K562 (cell line): Measurements from ENCODE around the gene FBXO44. TPM values are rescaled to one million over a fixed set of nuclear protein-coding genes. Genes with fewer than 3 reads are reported as not detected.

Source experiments
- ATAC-seq: fragments of 200-7000 bp; cut with Tn5 transposase; 3 replicates; pipeline ENCODE4 v1.9.1; 2020; ENCODE audit warnings: moderate library complexity
- BruUV-seq: library from RNA; stranded (reverse); fragments of 400-500 nt; replicated peaks from 2 replicates; lab custom pipeline; 2021; lab: Mats Ljungman, UMichigan
- CTCF ChIA-PET: fragments of 300-600 bp; formaldehyde crosslinking; extraction: SDS; loops from one replicate; lab custom pipeline; 2021; ENCODE audit warnings: low intra/inter-chr PET ratio; lab: Yijun Ruan, JAX
- POLR2A ChIA-PET: fragments of 300-600, 350-650 bp; sonication (Branson Sonifier 250); formaldehyde crosslinking; extraction: SDS; loops from one replicate; lab custom pipeline; 2021; ENCODE audit warnings: antibody characterized with exemption, inconsistent platforms; lab: Yijun Ruan, JAX
- DNase-seq, 4 experiments: peaks; one replicate each; pipeline versions ENCODE4 v3.0.0 to v3.0.0-alpha.2; 2011 to 2018; ENCODE audit warnings: low spot score in 3 of 4, mixed read lengths in 3 of 4; ENCODE audit errors: extremely low read depth in 1 of 4
- FAIRE-seq: peaks from 2 replicates; lab custom pipeline; 2011; peaks lifted over from hg19 to GRCh38; lab: Jason Lieb, UNC
- H2AFZ ChIP-seq: 2 replicates; pipeline ENCODE4 v1.6.0; 2011; ENCODE audit warnings: low read depth, low read length, control low read depth, inconsistent platforms
- H3K27ac ChIP-seq: fragments of 200-600 bp; 3 replicates; pipeline ENCODE4 v1.8.0; 2011; ENCODE audit warnings: low read depth, mild to moderate bottlenecking, control low read depth, inconsistent platforms, low read length, moderate library complexity, mixed read lengths; ENCODE audit errors: extremely low read depth
- H3K27me3 ChIP-seq, 2 experiments: fragments of 300-600 bp in 1 of 2; 2 replicates in 1 of 2; 3 replicates in 1 of 2; pipeline versions ENCODE4 v1.6.0 to v1.8.0; 2011; ENCODE audit warnings: inconsistent platforms in 2 of 2, low read length in 2 of 2, mild to moderate bottlenecking in 1 of 2, mixed read lengths in 1 of 2, moderate library complexity in 1 of 2; ENCODE audit not compliant: control insufficient read depth in 2 of 2, insufficient read depth in 2 of 2
- H3K36me3 ChIP-seq: fragments of 300-600 bp; 3 replicates; pipeline ENCODE4 v1.8.0; 2011; ENCODE audit warnings: mild to moderate bottlenecking, low read length, inconsistent platforms; ENCODE audit not compliant: control insufficient read depth, insufficient read depth
- H3K4me1 ChIP-seq, 2 experiments: fragments of 200-600 bp in 1 of 2; replicated peaks in 1 of 2; 2 replicates in 1 of 2; 3 replicates in 1 of 2; pipeline versions ENCODE4 v1.5.1 to v1.8.0; 2011; ENCODE audit warnings: inconsistent platforms in 2 of 2, low read length in 2 of 2, mild to moderate bottlenecking in 1 of 2, mixed read lengths in 1 of 2, moderate library complexity in 1 of 2; ENCODE audit not compliant: control insufficient read depth in 2 of 2, insufficient read depth in 2 of 2
- H3K4me2 ChIP-seq: 2 replicates; pipeline ENCODE4 v1.6.1; 2011; ENCODE audit warnings: low read length, control low read depth, inconsistent platforms, mixed read lengths; ENCODE audit not compliant: insufficient read depth
- H3K4me3 ChIP-seq: fragments of 200-600 bp; sonication (generic), shearing (Covaris generic); 2 replicates; pipeline ENCODE4 v1.5.1; 2016; ENCODE audit warnings: control low read depth, inconsistent platforms
- H3K79me2 ChIP-seq: fragments of 200-600 bp; 3 replicates; pipeline ENCODE4 v1.8.0; 2011; ENCODE audit warnings: low read length, inconsistent platforms; ENCODE audit not compliant: control insufficient read depth, insufficient read depth
- H3K9ac ChIP-seq, 2 experiments: 2 replicates each; pipeline versions ENCODE4 v1.6.0 to v1.6.1; 2011; ENCODE audit warnings: low read depth in 2 of 2, low read length in 2 of 2, control low read depth in 1 of 2, inconsistent platforms in 1 of 2, mild to moderate bottlenecking in 1 of 2, mixed read lengths in 1 of 2; ENCODE audit not compliant: insufficient read depth in 1 of 2
- H3K9me1 ChIP-seq: one replicate; pipeline ENCODE4 v1.6.0; 2011; ENCODE audit warnings: inconsistent platforms, mild to moderate bottlenecking, low read length, moderate library complexity; ENCODE audit not compliant: control insufficient read depth, insufficient read depth
- H3K9me3 ChIP-seq: replicated peaks from 2 replicates; pipeline ENCODE4 v1.5.1; 2011; ENCODE audit warnings: low read depth, low read length, inconsistent platforms; ENCODE audit not compliant: control insufficient read depth, insufficient read depth
- H4K20me1 ChIP-seq: replicated peaks from 2 replicates; pipeline ENCODE4 v1.6.1; 2011; ENCODE audit warnings: low read length, inconsistent platforms, mixed read lengths; ENCODE audit not compliant: control insufficient read depth, insufficient read depth
- ADNP ChIP-seq: fragments of 200-800 bp; sonication (Bioruptor generic); IDR thresholded peaks from 2 replicates; pipeline ENCODE4 v1.6.1; 2016; ENCODE audit warnings: missing genetic modification characterization, missing compliant biosample characterization
- ATF6 ChIP-seq: sonication (generic); formaldehyde crosslinking; IDR thresholded peaks from 2 replicates; pipeline ENCODE4 v1.4.0; 2020; ENCODE audit warnings: mild to moderate bottlenecking, missing genetic modification reagents
- CTBP1 ChIP-seq: fragments of 450-650 bp; IDR thresholded peaks from 2 replicates; pipeline ENCODE4 v1.6.1; 2016; ENCODE audit warnings: borderline replicate concordance
- ETS2 ChIP-seq: IDR thresholded peaks from 2 replicates; pipeline ENCODE4 v1.6.1; 2016; ENCODE audit warnings: borderline replicate concordance, missing genetic modification characterization, mild to moderate bottlenecking, moderate library complexity, missing compliant biosample characterization; ENCODE audit not compliant: poor library complexity, severe bottlenecking
- ETV6 ChIP-seq, 3 experiments: fragments of 150-350 bp in 1 of 3; sonication (generic) in 1 of 3; formaldehyde crosslinking in 1 of 3; IDR thresholded peaks; 2 replicates each; pipeline versions ENCODE4 v1.6.1 to v1.8.0; 2014 to 2022; ENCODE audit warnings: borderline replicate concordance in 2 of 3, low read depth in 2 of 3, antibody characterized with exemption in 1 of 3, low read length in 1 of 3, mild to moderate bottlenecking in 1 of 3, missing genetic modification reagents in 1 of 3
- HMGXB4 ChIP-seq: sonication (generic); formaldehyde crosslinking; IDR thresholded peaks from 2 replicates; pipeline ENCODE4 v1.8.1; 2023; ENCODE audit warnings: mild to moderate bottlenecking, missing genetic modification reagents
- MEF2D ChIP-seq: conservative IDR thresholded peaks from 2 replicates; pipeline ENCODE4 v1.6.1; 2016; ENCODE audit warnings: low read depth, missing genetic modification characterization, missing compliant biosample characterization
- RBFOX2 ChIP-seq: fragments of 200-400 bp; formaldehyde crosslinking; IDR thresholded peaks from 2 replicates; pipeline ENCODE4 v1.6.1; 2017; ENCODE audit warnings: low read depth, mild to moderate bottlenecking, low read length, moderate library complexity
- RBM39 ChIP-seq: fragments of 200-400 bp; formaldehyde crosslinking; optimal IDR thresholded peaks from 2 replicates; pipeline ENCODE3; 2018; ENCODE audit warnings: low read depth, low read length
- SMARCA4 ChIP-seq: fragments of 450-650 bp; IDR thresholded peaks from 2 replicates; pipeline ENCODE4 v1.6.1; 2016
- XRCC4 ChIP-seq: IDR thresholded peaks from one replicate; pipeline ENCODE4 v1.6.1; 2011; ENCODE audit not compliant: insufficient read depth, insufficient read length; ENCODE audit errors: extremely low read depth
- ZBTB9 ChIP-seq: fragments of 450-650 bp; formaldehyde crosslinking; IDR thresholded peaks from 2 replicates; pipeline ENCODE4 v1.4.0; 2020; ENCODE audit warnings: mild to moderate bottlenecking, moderate library complexity
- ZFP36 ChIP-seq: fragments of 150-350 bp; IDR thresholded peaks from 2 replicates; pipeline ENCODE4 v1.6.1; 2018; ENCODE audit warnings: low read length, low read depth; ENCODE audit not compliant: partially characterized antibody
- ZNF77 ChIP-seq: fragments of 250-450 bp; sonication (Bioruptor Pico); IDR thresholded peaks from 2 replicates; pipeline ENCODE4 v1.5.0; 2020
- WGBS: fragments of 100-300 bp; shearing (Covaris generic); methylation state at CpG from one replicate; pipeline ENCODE4 v1.1.6; 2016; ENCODE audit warnings: low coverage, mixed read lengths; ENCODE audit not compliant: insufficient coverage; ENCODE audit errors: missing lambda C conversion rate; 5-methylcytosine and 5-hydroxymethylcytosine counted together
- in situ Hi-C: fragments of 300-500 bp; cut with MboI; formaldehyde crosslinking; loops from 4 replicates; pipeline ENCODE4 v1.15.0; 2018; ENCODE audit warnings: inconsistent platforms, mixed read lengths
- intact Hi-C: fragments of 100-400 bp; cut with micrococcal nuclease; formaldehyde crosslinking; loops from 2 replicates; pipeline ENCODE4 v1.14.2; 2022
- polyA plus RNA-seq, 8 experiments: library from polyadenylated mRNA; depleted of rRNA in 4 of 8; stranded (reverse) in 5 of 8; unstranded in 3 of 8; fragments of >200 nt; fragmentation: Nextera tagmentation in 2 of 8; fragmentation: Illumina TruSeq in 1 of 8; extraction: Ambion mirVana in 2 of 8; extraction: Trizol in 1 of 8; gene quantifications; 2 replicates each; pipeline versions ENCODE4 v1.2.1 to v1.2.3, GENCODE V29; 2011 to 2014; ENCODE audit warnings: inconsistent platforms in 1 of 8, missing spikeins in 1 of 8
- total RNA-seq, 7 experiments: library from RNA; depleted of rRNA in 6 of 7; stranded (reverse); fragments of >200 nt in 6 of 7; fragmentation: Illumina TruSeq in 2 of 7; extraction: Trizol in 2 of 7; gene quantifications; 2 replicates each; pipeline versions ENCODE4 v1.2.1 to v1.2.3, GENCODE V29; 2011 to 2021; ENCODE audit warnings: low replicate concordance in 1 of 7
- TF ChIP-seq, protein P1 (sequence below): fragments of 250-450 bp; sonication (Bioruptor Pico); IDR thresholded peaks from 2 replicates; pipeline ENCODE4 v1.5.0; 2021

The FBXO44 gene
- total and polyA plus RNA-seq, 9 of the 15 experiments (the other 6 are each of a cell fraction or from before 2014, with no cell fraction given) = 0.69 to 20.9 (median 6.7) TPM

GRCh38 chr1:11670747-11671146, 16.1 kb downstream of the FBXO44 start:
- CTCF ChIA-PET = interaction anchor here (1.0 kb wide), 1 partner anchor 21 kb away, joined by 4 read pairs; no protein-coding TSS in a partner anchor
- peak; percentile 36 for ATAC-seq
- intact Hi-C loops = loop anchor here (5.0 kb wide), 1 partner anchor 37 kb away; no protein-coding TSS in a partner anchor
- Histone ChIP-seq H3K27me3 (no peaks in the 10 kb centered on the region), H3K9me1 (peaks cover 8% of the 10 kb centered on the region), H3K4me2 (peak overlapping the region; percentile 65), H3K9ac (peak overlapping the region in 1 of 2 experiments; percentile 66; a peak in 1 of 4 replicates), H3K27ac (peak overlapping the region; percentile 50), H2AFZ (no peak overlapping the region), H3K4me3 (no peak overlapping the region), H3K4me1 (peaks cover 20 to 57% of the 10 kb centered on the region in 2 experiments), H3K36me3 (peaks cover 72% of the 10 kb centered on the region; the same call in 2 of the 3 replicates), H3K79me2 (no peaks in the 10 kb centered on the region; the same call in none of the 3 replicates), H3K9me3 (no peaks in the 10 kb centered on the region), H4K20me1 (peaks cover 8% of the 10 kb centered on the region)
- POLR2A ChIA-PET = interaction anchor here (0.5 to 1.9 kb wide), 12 partner anchors 9 to 239 kb away, joined by 3 to 6 read pairs (median 4); no protein-coding TSS in a partner anchor
- in situ Hi-C loops = no loop called here
- no TSS peak for BruUV-seq
- 30% methylated on average over 5 of the region's 6 CpGs for WGBS
- DNase-seq = no peak
- peak; percentile 40 for FAIRE-seq
- TF ChIP-seq SMARCA4 = peak; percentile 26
- no peak for TF ChIP-seq RBM39
- no peak for TF ChIP-seq ETS2
- no peak for TF ChIP-seq ZNF77 (CRISPR knock-in tag)
- TF ChIP-seq MEF2D (tag) = no peak
- TF ChIP-seq RBFOX2 = no peak
- peak in 1 of 2 experiments; percentile 18; a peak in 1 of 4 replicates for TF ChIP-seq ETV6 (IDR thresholded peaks at IDR 0.05; ENCODE audit: borderline replicate concordance in 1 of 2, low read depth in 2 of 2, low read length in 1 of 2)
- TF ChIP-seq ETV6 (CRISPR knock-in tag; IDR thresholded peaks at IDR 0.05; ENCODE audit: borderline replicate concordance) = no peak
- TF ChIP-seq XRCC4 = no peak
- TF ChIP-seq HMGXB4 (CRISPR knock-in tag) = no peak
- no peak for TF ChIP-seq ATF6 (CRISPR knock-in tag)
- peak; percentile 16; the same call in 1 of the 2 replicates for TF ChIP-seq ZBTB9 (CRISPR knock-in tag)
- TF ChIP-seq CTBP1 = no peak
- TF ChIP-seq, protein P1, sequence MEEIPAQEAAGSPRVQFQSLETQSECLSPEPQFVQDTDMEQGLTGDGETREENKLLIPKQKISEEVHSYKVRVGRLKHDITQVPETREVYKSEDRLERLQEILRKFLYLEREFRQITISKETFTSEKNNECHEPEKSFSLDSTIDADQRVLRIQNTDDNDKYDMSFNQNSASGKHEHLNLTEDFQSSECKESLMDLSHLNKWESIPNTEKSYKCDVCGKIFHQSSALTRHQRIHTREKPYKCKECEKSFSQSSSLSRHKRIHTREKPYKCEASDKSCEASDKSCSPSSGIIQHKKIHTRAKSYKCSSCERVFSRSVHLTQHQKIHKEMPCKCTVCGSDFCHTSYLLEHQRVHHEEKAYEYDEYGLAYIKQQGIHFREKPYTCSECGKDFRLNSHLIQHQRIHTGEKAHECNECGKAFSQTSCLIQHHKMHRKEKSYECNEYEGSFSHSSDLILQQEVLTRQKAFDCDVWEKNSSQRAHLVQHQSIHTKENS (CRISPR knock-in tag) = no peak
- 0 out of 2 replicates have a peak, but pooled peaks have one; percentile 14 for TF ChIP-seq ADNP (tag)
- no peak for TF ChIP-seq ZFP36
